HG03558 (cell line): ENCODE measurements around the gene CFAP73.

Experiments used
- ATAC-seq: cut with Tn5 transposase; IDR thresholded peaks from one replicate; pipeline ENCODE4 v1.9.1; 2021; ENCODE audit warnings: moderate number of reproducible peaks; ENCODE audit not compliant: unreplicated experiment; ENCODE audit errors: extremely low read depth

CFAP73 gene

GRCh38 chr12:113161415-113162016 is 12.0 kb downstream of the CFAP73 start:
- no peak for ATAC-seq

DNA sequence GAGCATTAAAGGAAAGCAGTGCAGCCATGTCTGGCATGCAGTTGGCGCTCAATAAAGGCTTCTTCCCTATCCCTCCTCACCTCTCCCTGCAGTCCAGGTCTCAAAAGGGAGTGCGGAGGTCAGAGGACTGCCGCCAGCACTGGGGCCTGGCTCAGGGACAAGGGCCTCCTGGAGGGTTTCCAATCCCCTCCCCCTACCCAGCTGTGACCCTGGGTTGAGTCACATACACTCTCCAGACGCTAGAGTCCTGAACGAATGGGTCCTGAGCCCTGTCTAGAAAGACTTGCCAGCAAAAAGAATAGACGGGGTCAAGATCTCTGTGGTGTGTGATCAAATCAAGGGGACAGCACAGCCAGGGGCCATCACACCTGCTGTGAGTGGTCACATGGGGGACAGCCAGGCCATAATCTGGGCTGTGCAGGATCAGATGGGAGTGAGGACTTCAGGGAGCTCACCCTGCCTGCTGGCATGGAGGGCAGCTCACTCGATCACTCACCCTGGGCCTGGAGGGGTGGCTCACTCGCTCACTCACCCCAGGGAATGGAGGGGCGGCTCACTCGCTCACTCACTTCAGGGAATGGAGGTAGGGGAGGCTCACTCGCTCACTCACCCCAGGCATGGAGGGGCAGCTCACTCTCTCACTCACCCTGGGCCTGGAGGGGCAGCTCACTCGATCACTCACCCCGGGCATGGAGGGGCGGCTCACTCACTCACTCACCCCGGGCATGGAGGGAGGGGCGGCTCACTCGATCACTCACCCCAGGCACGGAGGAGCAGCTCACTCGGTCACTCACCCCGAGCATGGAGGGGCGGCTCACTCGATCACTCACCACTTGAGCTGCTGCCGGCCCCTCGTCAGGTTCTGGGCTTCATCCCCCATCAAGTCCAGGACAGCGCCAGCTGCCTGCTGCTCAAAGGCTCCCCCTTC is 12.8 kb downstream of the CFAP73 start:
- ATAC-seq = no peak

GRCh38 chr12:113163030-113163360 is 13.5 kb downstream of the CFAP73 start:
- no peak for ATAC-seq

DNA sequence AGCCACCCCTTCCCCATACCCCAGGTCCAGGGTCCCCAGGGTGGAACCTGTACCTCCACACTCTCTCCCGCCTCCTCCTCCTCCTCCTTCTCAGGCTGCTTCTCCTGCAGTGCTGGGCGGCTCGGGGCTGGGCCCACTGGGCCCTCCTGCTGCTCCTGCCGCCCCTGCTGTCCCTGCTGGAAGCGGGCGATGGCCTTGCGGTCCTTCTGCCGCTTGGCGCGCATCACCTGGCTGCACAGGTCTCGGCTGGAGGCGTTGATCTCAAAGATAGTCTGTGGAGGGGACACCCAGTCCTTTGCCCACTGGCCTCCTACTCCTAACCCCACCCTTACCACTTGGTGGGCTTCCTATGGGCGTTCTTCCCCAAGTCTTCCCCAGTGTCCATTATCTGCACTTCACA is 14.5 kb downstream of the CFAP73 start:
- ATAC-seq = no peak

DNA sequence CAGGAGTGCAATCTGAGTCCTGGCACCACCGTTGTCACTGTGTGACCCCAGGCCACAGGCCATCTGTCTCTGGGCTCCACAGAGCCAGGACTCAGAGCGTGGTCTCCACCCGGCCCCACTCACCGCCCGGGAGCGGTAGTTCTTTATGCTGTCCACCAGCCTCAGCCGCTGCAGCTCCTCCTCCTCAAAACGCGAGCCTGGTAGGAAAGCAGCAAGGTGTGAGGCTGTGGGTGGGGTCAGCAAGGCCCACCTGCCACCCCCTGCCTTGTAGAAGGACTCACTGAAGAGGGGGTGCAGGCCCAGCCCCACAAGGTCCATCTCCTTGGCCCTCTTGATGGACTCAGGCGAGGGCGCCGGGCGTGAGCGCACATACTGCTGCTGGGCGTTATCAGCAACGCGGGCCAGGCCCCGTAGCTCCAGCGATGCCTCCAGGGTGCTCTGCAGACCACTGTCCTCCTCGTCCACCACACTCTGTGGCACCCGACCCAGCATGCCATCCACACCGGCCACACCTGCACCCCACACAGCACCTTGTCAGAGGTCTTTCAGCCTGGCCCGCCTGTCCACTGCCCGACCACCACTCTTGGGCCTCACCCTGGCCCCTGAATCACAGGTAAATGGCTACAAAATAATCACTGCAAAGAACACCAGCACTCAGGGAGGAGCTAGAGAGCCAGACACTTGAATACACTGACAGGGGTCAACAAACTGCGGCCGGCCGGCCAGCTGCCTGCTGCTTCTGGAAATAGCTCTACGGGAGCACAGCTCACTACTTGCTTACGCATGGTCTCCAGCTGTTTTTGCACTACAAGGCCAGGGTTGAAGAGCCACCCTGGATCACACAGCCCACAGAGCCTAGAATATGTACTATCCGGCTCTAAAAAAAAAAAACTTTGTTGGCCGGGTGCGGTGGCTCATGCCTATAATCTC is 16.3 kb downstream of the CFAP73 start:
- ATAC-seq = no peak

DNA sequence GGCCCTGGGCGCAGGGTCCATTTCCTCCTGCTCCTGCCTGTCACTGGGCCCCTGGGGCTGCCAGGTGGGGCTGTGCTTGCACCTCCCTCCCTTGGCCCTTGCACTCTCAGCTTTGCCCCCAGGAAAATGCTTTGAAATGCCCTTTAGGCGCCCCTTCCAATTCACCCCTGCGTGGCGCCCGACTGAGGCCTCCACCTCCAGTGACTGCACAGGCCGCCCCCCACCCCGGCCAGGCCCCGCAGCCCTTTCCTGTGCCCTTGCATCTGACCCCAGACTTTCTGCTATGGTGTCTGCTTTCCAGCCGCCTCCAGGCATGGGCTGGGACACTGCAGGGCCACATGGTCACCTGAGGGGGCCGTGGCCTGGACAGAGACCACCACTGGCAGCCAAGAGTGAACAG is 18.3 kb downstream of the CFAP73 start:
- ATAC-seq = no peak

GRCh38 chr12:113169697-113170096 is 20.2 kb downstream of the CFAP73 start:
- ATAC-seq = no peak

GRCh38 chr12:113170457-113170856 is 20.9 kb downstream of the CFAP73 start:
- no peak for ATAC-seq

GRCh38 chr12:113170926-113171325 is 21.4 kb downstream of the CFAP73 start:
- no peak for ATAC-seq

DNA sequence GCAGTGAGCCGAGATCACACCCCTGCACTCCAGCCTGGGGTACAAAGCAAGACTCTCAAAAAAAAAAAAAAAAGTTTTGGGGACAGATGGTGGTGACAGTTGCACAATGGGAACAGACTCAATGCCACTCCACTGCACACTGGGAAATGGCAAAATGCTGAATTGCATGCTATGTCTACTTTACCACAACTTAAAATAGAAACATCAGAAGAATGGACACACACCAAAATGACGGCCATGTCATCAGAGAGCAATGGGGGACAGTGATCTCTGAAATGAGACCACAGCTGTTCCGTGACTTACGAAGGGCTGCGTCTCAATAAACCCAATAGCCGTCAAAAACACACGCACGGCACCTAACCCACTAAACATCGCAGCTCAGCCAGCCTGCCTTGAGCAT is 22.0 kb downstream of the CFAP73 start:
- ATAC-seq = no peak

DNA sequence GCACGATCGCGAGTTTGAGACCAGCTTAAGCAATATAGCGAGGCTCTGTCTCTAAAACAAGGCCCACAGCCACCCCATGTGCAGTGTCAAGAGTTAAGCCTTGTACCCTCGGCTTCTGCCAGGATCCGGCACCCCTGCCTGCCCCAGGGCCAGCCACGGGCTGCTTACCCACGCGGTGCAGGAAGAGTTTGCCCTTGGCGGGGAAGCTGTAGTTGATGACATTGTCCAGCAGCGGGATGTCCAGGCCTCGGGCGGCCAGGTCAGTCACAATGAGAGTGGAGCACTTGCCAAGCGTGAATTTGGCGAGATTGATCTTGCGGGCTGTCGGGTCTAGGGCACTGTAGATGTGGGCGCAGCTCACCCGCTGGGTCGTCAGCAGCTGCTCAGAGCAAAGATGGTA is 22.7 kb downstream of the CFAP73 start:
- no peak for ATAC-seq

- ATAC-seq = no peak
Measured at GRCh38 chr12:113173081-113173698, 23.7 kb downstream of the CFAP73 start.

GRCh38 chr12:113174461-113175384 is 25.2 kb downstream of the CFAP73 start:
- ATAC-seq = no peak

- no peak for ATAC-seq
Measured at GRCh38 chr12:113179023-113179422, 29.5 kb downstream of the CFAP73 start.

DNA sequence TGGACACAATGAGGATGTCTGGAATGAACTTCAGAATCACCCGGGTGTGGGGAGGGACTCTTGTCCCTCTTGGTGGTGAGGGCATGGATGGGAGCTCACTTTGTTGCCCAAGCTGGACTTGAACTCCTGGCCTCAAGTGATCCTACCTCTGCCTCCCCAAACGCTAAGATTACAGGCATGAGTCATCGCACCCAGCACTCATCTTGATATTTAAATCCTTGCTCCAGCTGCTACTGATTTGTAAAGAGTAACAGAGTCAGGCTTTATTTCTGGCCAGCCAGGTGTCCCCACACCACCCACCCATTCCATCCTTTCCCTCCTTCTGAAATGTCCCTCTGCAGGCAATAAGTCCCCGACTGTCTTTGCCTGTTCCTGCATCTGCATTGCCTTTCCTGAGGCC is 30.8 kb downstream of the CFAP73 start:
- ATAC-seq = no peak

GRCh38 chr12:113181975-113182374 is 32.5 kb downstream of the CFAP73 start:
- ATAC-seq = no peak

DNA sequence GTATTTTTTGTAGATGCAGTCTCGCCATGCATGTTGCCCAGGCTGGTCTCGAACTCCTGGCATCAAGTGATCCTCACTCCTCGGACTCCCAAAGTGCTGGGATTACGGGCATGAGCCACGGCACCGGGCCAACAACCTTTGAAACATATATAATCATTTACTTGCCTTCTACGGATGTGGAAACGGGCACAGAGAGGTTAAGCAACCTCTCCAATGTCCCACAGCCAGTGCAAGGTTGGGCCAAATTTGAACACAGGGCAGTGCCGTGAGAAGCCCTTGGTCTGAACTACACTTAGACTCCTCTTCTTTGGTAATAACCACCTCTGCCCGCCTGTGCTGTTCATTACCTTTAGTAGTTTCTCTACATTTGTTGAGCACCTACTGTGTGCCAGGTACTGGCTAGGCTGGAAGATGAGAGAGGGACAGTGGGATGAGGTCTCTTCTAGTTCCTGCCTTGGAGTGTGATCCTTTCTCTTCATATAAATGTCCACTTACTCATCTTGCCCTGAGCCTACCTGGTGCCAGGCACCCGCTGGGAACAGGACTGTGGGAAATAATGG is 33.6 kb downstream of the CFAP73 start:
- ATAC-seq = no peak

GRCh38 chr12:113184098-113184899 is 34.8 kb downstream of the CFAP73 start:
- ATAC-seq = peak; percentile 21
